ENCODE results near the gene RASSF8.

DNA sequence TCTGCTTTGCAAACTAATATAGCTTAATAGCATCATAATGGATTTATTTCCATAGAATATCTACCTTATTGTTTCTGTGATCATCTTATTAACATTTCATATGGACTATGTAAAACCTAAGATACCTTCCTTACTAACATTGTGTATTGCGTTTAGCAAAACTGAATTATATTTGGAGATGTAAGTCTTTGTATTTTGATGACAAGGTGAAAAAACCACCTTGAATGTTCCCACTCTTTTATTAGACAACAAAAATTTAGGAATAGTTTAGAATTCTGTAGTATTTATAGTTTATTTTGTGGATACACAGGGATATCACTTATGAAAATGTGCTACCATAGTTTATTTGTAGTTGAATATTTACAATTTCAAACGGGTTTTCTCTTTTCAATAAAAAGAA is 32.0 kb downstream of the RASSF8 start:
- TF ChIP-seq, protein P1, sequence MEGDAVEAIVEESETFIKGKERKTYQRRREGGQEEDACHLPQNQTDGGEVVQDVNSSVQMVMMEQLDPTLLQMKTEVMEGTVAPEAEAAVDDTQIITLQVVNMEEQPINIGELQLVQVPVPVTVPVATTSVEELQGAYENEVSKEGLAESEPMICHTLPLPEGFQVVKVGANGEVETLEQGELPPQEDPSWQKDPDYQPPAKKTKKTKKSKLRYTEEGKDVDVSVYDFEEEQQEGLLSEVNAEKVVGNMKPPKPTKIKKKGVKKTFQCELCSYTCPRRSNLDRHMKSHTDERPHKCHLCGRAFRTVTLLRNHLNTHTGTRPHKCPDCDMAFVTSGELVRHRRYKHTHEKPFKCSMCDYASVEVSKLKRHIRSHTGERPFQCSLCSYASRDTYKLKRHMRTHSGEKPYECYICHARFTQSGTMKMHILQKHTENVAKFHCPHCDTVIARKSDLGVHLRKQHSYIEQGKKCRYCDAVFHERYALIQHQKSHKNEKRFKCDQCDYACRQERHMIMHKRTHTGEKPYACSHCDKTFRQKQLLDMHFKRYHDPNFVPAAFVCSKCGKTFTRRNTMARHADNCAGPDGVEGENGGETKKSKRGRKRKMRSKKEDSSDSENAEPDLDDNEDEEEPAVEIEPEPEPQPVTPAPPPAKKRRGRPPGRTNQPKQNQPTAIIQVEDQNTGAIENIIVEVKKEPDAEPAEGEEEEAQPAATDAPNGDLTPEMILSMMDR (IDR thresholded peaks at IDR 0.05) = no peak
- TF ChIP-seq POLR2AphosphoS5 (IDR thresholded peaks at IDR 0.05) (no peak), POLR2A (IDR thresholded peaks at IDR 0.05) (no peak)
